Ascending aorta (tissue), 2 donors: Measurements from ENCODE around the gene TNRC6A. TPM values are rescaled to one million over a fixed set of nuclear protein-coding genes. Genes with fewer than 3 reads are reported as not detected.

Experiments used
- DNase-seq, 2 donors: peaks; one replicate each; pipeline ENCODE4 v3.0.0-alpha.2; 2019; ENCODE audit warnings: low spot score in 2 of 2
- H3K27ac ChIP-seq, 2 donors: fragments of 200-600 bp; sonication (generic); one replicate each; pipeline ENCODE4 v1.5.1; 2016 to 2017; ENCODE audit warnings: mild to moderate bottlenecking in 1 of 2
- H3K27me3 ChIP-seq: fragments of 200-600 bp; sonication (generic); one replicate; pipeline ENCODE4 v1.5.1; 2017
- H3K36me3 ChIP-seq, 2 donors: fragments of 200-600 bp; sonication (generic); one replicate each; pipeline ENCODE4 v1.5.1; 2016
- H3K4me1 ChIP-seq, 2 donors: fragments of 200-600 bp; sonication (generic); one replicate each; pipeline ENCODE4 v1.5.1; 2016 to 2017; ENCODE audit warnings: mild to moderate bottlenecking in 1 of 2
- H3K4me3 ChIP-seq, 2 donors: fragments of 200-600 bp; sonication (generic); one replicate each; pipeline ENCODE4 v1.5.1; 2016 to 2017; ENCODE audit warnings: mild to moderate bottlenecking in 1 of 2
- H3K9me3 ChIP-seq, 2 donors: fragments of 200-600 bp; sonication (generic); one replicate each; pipeline ENCODE4 v1.5.1; 2016
- CTCF ChIP-seq, 3 experiments: fragments of 200-600 bp in 2 of 3; fragments of 450-650 bp in 1 of 3; sonication (generic) in 2 of 3; IDR thresholded peaks; one replicate each; pipeline ENCODE4 v1.5.1; 2016 to 2019; ENCODE audit warnings: antibody characterized with exemption in 3 of 3, mild to moderate bottlenecking in 1 of 3, moderate library complexity in 1 of 3
- intact Hi-C: fragments of 100-400 bp; cut with DNase I; formaldehyde crosslinking; loops from one replicate; pipeline ENCODE4 v1.15.1; 2023
- total RNA-seq: library from RNA; depleted of rRNA; stranded (reverse); fragments of >200 nt; gene quantifications from one replicate; pipeline ENCODE4 v1.1.0, GENCODE V29; 2016

Gene TNRC6A
- total RNA-seq, 1 donor from 2014 or later: 36.7 TPM

GRCh38 chr16:24728011-24728410 is 1.4 kb upstream of the TNRC6A start:
- H3K27me3 ChIP-seq: no peaks in the 10 kb centered on the region
- intact Hi-C loops: loop anchor here (2.0 kb wide), 2 partner anchors 21 to 57 kb away; no protein-coding TSS in a partner anchor
- H3K27ac ChIP-seq: peak overlapping the region in 1 of 2 donors; percentile 8
- no peaks in the 10 kb centered on the region for H3K36me3 ChIP-seq
- peaks cover 6 to 26% of the 10 kb centered on the region in 2 donors for H3K4me1 ChIP-seq
- H3K9me3 ChIP-seq: no peaks in the 10 kb centered on the region
- no peak overlapping the region for H3K4me3 ChIP-seq
- no peak for DNase-seq
- no peak for TF ChIP-seq CTCF (IDR thresholded peaks at IDR 0.05)

- peak overlapping the region; percentile 86 to 93 for H3K4me3 ChIP-seq
- peak overlapping the region; percentile 97 to 98 for H3K27ac ChIP-seq
- peaks cover 3% of the 10 kb centered on the region in 2 donors for H3K36me3 ChIP-seq
- no peaks in the 10 kb centered on the region for H3K27me3 ChIP-seq
- intact Hi-C loops: loop anchor here (2.0 kb wide), 2 partner anchors 22 to 58 kb away; no protein-coding TSS in a partner anchor
- peaks cover 6 to 27% of the 10 kb centered on the region in 2 donors for H3K4me1 ChIP-seq
- no peak for TF ChIP-seq CTCF (IDR thresholded peaks at IDR 0.05)
- no peaks in the 10 kb centered on the region for H3K9me3 ChIP-seq
- DNase-seq: no peak
These were observed 584 bp upstream of the TNRC6A start for GRCh38 chr16:24728891-24729242.

DNA sequence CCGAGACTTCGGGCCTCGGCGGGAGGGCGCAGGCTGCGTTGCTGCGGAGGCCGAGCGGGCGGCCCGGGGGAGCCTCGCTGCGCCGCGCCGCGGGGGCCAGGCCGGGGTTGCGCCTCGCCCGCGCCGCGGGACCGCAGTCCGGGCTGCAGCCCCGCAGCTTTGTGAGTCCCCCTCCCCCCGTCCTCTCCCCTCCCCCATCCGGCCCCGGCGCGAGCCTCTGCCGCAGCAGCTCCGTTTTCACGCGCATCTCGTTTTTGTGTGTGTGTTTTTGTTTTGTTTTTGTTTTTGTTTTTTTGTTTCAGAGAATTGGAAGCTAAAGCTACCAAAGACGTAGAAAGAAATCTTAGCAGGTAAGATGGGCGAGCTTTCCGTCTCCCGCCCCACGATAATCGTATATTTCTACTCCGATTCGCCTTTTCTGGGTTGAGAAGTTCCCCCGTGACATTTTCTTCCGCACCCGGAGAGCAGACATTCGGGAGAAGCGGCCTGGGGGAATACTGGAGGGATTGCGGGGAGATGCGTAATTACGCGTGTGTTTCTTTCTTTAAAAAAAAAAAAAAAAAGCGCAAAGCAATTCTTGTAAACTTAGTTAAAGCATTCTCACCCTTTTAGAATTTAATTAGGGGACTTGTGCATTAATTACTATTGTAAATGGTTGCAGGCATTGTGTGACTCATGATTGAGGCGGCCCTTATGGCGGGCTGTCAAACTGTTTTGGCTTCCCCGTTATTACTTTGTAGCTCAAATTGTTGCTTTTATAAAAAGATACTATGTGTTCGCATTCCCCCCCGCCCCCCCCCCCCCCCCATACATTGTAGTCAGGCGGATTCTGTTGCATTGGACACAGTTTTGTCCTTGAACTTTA is 732 bp downstream of the TNRC6A start:
- Histone ChIP-seq H3K27ac (peak overlapping the region; percentile 97 to 98), H3K4me1 (peaks cover 6 to 30% of the 10 kb centered on the region in 2 donors), H3K9me3 (no peaks in the 10 kb centered on the region), H3K36me3 (peaks cover 3 to 4% of the 10 kb centered on the region in 2 donors), H3K4me3 (peak overlapping the region; percentile 86 to 93), H3K27me3 (no peaks in the 10 kb centered on the region)
- DNase-seq: no peak
- intact Hi-C loops: loop anchor here (2.0 to 5.0 kb wide), 3 partner anchors 23 to 188 kb away; no protein-coding TSS in a partner anchor
- no peak for TF ChIP-seq CTCF (IDR thresholded peaks at IDR 0.05)

GRCh38 chr16:24730914-24731313 is 1.5 kb downstream of the TNRC6A start:
- intact Hi-C loops: loop anchor here (5.0 kb wide), 1 partner anchor 189 kb away; no protein-coding TSS in a partner anchor
- Histone ChIP-seq H3K27me3 (no peaks in the 10 kb centered on the region), H3K9me3 (no peaks in the 10 kb centered on the region), H3K36me3 (peaks cover 3 to 4% of the 10 kb centered on the region in 2 donors), H3K27ac (peak overlapping the region; percentile 97 to 98), H3K4me1 (peaks cover 6 to 32% of the 10 kb centered on the region in 2 donors), H3K4me3 (peak overlapping the region; percentile 86 to 93)
- no peak for DNase-seq
- TF ChIP-seq CTCF (IDR thresholded peaks at IDR 0.05): no peak

DNA sequence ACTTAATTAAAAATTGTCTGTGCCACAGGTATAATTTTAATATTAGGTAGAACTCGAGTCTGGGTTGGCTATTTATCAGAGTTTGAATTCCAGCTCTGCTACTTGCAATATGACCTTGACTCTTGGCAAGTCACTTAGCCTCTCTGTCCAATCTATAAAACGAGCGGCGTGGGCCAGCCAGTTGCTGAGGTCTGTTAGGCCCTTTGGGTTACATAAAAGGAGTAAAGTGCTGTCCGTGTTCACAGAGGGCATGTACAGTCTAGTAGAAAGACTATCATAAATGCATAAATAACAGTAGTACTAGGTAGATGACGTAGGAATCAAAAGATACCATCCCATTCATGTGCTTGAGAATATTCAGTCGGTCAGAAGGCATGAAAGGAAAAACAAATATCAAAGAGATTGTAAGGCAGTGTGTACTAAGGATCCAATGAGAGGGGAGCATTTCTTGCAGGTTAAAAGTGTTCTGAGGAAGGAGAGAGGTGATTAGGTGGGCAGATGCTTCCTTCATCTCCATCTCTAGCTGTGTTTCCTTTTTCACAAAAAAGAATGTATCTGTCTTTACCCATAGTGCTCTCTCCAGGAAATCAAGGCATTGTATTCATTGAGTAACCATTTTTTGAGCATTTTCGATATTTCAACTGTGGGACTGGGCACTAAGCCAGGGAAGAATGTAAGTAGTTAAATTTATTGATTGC is 2.4 kb downstream of the TNRC6A start:
- peak overlapping the region; percentile 54 to 97 for H3K27ac ChIP-seq
- no peaks in the 10 kb centered on the region for H3K9me3 ChIP-seq
- intact Hi-C loops: loop anchor here (5.0 kb wide), 1 partner anchor 190 kb away; no protein-coding TSS in a partner anchor
- peaks cover 9 to 41% of the 10 kb centered on the region in 2 donors for H3K4me1 ChIP-seq
- no peak for TF ChIP-seq CTCF (IDR thresholded peaks at IDR 0.05)
- no peaks in the 10 kb centered on the region for H3K27me3 ChIP-seq
- H3K36me3 ChIP-seq: peaks cover 3 to 4% of the 10 kb centered on the region in 2 donors
- DNase-seq: no peak
- peak overlapping the region; percentile 86 to 93 for H3K4me3 ChIP-seq
